HG02852 (cell line): ENCODE data around the gene SBK2.

Source experiments
- ATAC-seq: cut with Tn5 transposase; IDR thresholded peaks from one replicate; pipeline ENCODE4 v1.9.1; 2021; ENCODE audit warnings: mild to moderate bottlenecking, moderate library complexity; ENCODE audit not compliant: unreplicated experiment

SBK2 gene

GRCh38 chr19:55554741-55555152, 17.8 kb upstream of the SBK2 start:
- ATAC-seq = no peak

GRCh38 chr19:55554302-55554701, 17.4 kb upstream of the SBK2 start:
- no peak for ATAC-seq

DNA sequence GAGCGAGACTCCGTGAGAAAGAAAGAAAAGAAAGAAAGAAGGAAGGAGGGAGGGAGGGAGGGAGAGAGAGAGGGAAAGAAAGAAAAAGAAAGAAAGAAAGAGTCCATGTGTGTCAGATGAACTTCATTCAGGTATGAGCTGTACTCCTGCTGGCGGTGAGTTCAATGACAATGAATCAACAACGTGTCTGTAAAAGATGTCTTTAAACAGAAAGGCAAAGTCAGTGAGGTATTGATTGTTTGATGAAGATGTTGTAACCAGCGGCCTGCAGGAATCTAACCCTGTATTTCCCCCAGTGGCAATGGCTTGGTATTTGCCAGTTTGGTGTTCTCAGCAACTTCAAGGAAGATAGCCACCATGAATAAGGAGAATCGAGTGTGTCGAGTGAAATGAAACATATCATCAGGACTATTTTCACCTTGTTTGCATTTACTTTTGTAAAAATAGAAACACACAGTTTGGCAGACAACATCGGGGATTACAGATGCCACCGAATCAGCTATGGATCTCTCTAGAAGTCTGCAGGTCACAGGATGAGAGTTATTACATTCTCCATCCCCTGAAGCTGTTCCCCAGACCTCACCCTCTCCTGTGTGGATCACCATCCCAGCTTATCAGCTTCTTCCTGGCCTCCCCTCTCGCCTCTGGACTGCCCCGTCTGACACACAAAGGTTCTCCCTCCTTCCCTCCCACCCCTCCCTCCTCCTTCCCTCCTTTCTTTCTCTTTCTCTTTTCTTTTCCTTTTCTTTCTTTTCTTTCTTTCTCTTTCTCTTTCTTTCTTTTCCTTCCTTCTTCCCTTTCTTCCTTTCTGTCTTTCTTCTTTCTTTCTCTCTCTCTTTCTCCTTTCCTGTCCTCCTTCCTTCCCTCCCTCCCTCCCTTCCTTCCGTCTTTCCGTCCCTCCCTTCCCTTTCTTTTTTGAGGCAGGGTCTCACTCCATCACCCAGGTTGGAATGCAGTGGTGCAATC, 16.6 kb upstream of the SBK2 start:
- ATAC-seq = no peak

DNA sequence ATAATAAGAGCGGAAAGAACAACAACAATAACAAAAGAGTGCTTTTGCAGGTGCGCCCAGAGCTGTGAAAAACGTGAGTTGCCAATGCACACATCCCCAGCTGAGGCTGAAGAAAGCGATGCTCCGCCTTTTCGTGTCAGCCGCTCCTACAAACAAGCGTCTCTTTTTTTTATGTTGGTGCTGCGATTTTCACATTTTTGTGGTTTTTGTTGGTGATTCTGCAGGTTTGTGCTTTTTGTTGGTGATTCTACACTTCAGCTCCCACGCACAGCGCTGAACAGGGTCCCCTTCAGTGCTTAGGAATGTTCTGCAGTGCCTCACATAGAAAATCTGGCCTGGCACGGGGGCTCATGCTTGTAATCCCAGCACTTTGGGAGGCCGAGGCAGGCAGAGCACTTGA, 15.7 kb upstream of the SBK2 start:
- no peak for ATAC-seq

- no peak for ATAC-seq
Measured at GRCh38 chr19:55552206-55552605, 15.3 kb upstream of the SBK2 start.

- no peak for ATAC-seq
Measured at GRCh38 chr19:55550321-55550650, 13.4 kb upstream of the SBK2 start.

DNA sequence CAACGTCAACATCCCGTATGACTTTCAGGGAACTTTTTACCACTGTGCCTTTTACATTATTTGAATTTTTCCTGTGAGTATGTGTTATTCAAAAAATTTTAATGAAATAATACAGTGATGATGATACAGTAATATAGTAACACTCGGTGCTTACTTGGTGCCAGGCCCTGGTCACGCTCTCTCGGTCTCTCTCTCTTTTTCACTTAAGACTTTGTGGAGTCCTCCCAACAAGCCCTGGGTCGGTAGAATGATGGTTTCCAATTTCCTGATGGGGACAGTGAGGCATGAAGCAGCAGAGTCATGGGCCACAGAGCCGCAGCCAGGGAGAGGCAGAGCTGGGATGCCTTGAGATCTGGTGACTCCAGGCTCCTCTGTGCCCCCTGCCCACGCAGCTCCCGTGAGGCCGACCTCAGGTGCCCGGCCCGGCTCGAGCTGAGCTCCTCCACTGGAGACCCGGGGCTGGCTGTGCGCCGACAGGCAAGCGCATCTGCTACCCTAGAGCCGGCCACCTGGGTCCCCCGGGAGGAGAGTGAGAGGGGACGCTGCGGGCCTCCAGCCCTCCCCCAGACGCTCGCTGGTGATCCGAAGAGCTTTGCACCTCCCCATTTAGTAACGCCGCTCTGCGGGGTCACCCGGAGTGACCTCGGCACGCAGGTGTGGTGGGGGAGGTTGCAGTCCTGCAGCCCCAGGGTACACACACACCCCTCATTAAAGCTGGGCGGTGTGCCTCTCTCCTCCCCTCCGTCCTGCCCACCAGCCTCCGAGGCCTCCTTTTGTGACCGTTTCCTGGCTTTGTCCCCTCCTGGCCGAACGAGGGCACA, 12.8 kb upstream of the SBK2 start:
- no peak for ATAC-seq

GRCh38 chr19:55546822-55547614, 10.1 kb upstream of the SBK2 start:
- no peak for ATAC-seq

- no peak for ATAC-seq
Measured at GRCh38 chr19:55546011-55546410, 9.1 kb upstream of the SBK2 start.

DNA sequence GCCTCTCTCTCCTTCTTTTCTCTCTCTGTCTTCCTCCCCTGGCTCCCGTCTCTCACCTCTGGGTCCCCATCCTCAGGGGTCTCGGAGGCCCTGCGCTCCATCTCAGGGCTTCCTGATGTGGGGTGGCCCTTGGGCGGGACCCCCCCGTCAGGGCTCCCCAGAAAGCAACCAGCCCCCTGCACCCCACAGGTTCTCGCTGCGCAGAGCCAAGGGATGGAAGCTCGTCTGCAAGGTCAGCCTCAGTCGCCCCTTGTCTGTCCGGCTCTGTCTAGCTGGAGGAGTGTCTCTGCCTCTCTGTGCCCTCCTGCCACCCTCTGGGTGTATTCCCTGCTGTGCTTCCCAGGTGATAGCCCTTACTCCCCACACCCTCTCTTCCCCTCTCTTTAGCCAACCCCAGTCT, 8.5 kb upstream of the SBK2 start, which contains the start of gene SBK3:
TSS of gene SBK3 (minus strand) at position 101 of the 400 bp plus-strand sequence. CDS start at position 101, 0 bp downstream.
- ATAC-seq = no peak

DNA sequence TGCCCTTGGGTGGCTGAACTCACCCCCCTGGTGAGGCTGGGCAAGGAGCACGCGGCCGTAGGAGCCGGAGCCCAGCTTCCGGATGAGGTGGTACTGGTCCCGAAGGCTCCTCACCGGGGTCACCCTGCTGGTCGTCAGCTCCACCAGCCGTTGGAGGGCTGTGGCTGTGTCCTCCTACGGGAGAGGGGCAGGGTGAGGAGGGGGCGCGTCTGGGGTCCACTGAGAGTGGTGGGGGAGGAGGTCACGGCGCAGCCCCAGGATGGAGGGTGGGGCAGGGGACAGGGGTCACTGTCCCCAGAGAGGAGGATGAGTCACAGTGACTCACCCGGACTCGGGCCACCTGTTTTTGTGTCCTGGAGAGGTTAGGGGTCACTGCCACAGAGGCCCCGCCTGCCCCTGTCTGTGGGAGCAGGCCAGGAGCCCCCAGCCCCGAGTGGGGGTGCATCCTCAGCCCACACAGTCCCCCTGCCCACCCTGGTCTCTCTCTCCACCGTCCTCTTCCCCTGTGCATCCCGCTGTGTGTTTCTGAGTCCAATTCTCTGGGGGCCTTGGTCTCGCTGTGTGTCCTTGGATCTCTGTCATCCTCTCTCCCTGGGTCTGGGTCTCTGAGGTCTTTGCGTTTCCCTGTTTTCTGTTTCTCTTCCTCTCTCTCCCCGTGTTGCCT, 8.0 kb upstream of the SBK2 start:
- ATAC-seq = no peak

- no peak for ATAC-seq
Measured at GRCh38 chr19:55544014-55544413, 7.1 kb upstream of the SBK2 start.

DNA sequence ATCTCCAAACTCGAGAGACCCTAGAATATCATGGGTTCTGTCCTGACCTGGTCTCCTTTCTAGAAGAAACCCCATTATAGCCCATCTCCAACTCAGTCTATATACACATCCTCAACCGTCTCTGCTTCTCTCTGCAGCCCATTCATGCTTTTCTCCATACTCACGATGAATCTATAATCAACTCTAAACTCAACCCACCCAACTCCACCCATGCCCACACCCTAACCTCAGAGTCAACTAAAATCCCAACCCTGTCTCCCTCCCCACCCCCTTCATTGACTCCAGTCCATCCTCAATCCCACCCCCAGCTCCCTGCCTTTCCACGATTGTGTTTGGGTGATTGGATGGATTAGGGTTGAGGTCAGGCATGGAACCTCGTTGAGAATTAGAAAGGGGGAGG, 6.6 kb upstream of the SBK2 start:
- no peak for ATAC-seq

DNA sequence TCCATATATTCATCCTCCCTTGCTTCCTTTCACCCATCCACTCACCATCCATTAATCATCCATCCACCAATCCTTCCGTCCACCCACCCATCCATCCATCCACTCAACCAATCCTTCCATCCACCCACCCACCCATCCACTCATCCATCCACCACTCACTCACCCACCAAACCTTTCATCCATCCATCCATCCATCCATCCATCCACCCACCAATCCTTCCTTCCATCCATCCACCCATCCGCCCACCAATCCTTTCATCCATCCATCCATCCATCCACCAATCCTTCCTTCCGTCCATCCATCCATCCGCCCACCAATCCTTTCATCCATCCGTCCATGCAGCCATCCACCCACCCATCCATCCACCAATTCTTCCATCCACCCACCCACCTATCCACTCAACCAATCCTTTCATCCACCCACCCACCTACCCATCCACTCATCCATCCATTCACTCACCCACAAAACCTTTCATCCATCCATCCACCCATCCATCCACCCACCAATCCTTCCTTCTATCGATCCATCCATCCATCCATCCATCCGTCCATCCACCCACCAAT, 5.4 kb upstream of the SBK2 start:
- no peak for ATAC-seq

- ATAC-seq = no peak
Measured at GRCh38 chr19:55541091-55541490, 4.2 kb upstream of the SBK2 start.

- ATAC-seq = no peak
Measured at GRCh38 chr19:55540619-55541018, 3.7 kb upstream of the SBK2 start.

GRCh38 chr19:55539090-55539984, 2.4 kb upstream of the SBK2 start:
- ATAC-seq = no peak

- no peak for ATAC-seq
Measured at GRCh38 chr19:55538132-55538531, 1.2 kb upstream of the SBK2 start.

DNA sequence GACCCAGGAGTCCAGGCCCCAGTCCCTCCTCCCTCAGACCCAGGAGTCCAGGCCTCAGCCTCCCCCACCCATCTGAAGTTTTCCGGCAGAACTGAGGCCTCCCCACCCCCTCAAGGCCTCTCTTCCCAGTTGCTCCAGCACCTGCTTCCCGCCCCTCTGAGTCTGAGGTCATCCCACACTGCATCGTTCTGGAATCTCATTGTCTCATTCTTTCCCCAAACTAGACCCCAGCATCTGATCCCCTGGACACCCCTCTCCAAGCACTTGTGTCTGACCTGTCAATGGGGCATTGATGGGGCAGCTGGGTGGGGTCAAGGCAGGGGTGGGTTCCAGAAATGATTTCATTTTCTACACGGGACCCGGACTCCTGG, 793 bp upstream of the SBK2 start:
- ATAC-seq = no peak
